ENCODE measurements around the gene KCNJ9.

KCNJ9 gene

GRCh38 chr1:160066829-160067745, 14.3 kb upstream of the KCNJ9 start:
- DNase-seq (ENCODE audit: low read depth in 3 of 3) = no peak

- no peak for DNase-seq (ENCODE audit: low read depth in 3 of 3)
Measured at GRCh38 chr1:160068225-160068624, 13.1 kb upstream of the KCNJ9 start.

GRCh38 chr1:160069460-160070231, 11.7 kb upstream of the KCNJ9 start, which contains the start of gene KCNJ10:
KCNJ10 (minus strand) TSS chr1:160070160; CDS start chr1:160042532, 27,628 bp downstream.
- no peak for DNase-seq (ENCODE audit: low read depth in 3 of 3)

GRCh38 chr1:160070243-160071163, 10.8 kb upstream of the KCNJ9 start:
- peak; percentile 37 to 62 (median 41) for DNase-seq (ENCODE audit: low read depth in 3 of 3)

GRCh38 chr1:160071289-160071688, 10.0 kb upstream of the KCNJ9 start:
- no peak for DNase-seq (ENCODE audit: low read depth in 3 of 3)

GRCh38 chr1:160074865-160075264, 6.5 kb upstream of the KCNJ9 start:
- no peak for DNase-seq (ENCODE audit: low read depth in 3 of 3)

GRCh38 chr1:160075836-160076235, 5.5 kb upstream of the KCNJ9 start:
- DNase-seq (ENCODE audit: low read depth in 3 of 3) = no peak

GRCh38 chr1:160076295-160076694, 5.0 kb upstream of the KCNJ9 start:
- DNase-seq (ENCODE audit: low read depth in 3 of 3) = no peak

- DNase-seq (ENCODE audit: low read depth in 3 of 3) = no peak
Measured at GRCh38 chr1:160077486-160077885, 3.9 kb upstream of the KCNJ9 start.

- peak in 2 of 3 experiments; percentile 31 to 61 for DNase-seq (ENCODE audit: low read depth in 3 of 3)
Measured at GRCh38 chr1:160078512-160079195, 2.7 kb upstream of the KCNJ9 start.

- DNase-seq (ENCODE audit: low read depth in 3 of 3) = no peak
Measured at GRCh38 chr1:160079448-160079847, 1.9 kb upstream of the KCNJ9 start.

GRCh38 chr1:160080381-160081100, 797 bp upstream of the KCNJ9 start:
- no peak for DNase-seq (ENCODE audit: low read depth in 3 of 3)

- no peak for DNase-seq (ENCODE audit: low read depth in 3 of 3)
Measured at GRCh38 chr1:160082487-160082886, 1.1 kb downstream of the KCNJ9 start.

GRCh38 chr1:160082926-160083325, 1.6 kb downstream of the KCNJ9 start:
- DNase-seq (ENCODE audit: low read depth in 3 of 3) = no peak

GRCh38 chr1:160083968-160084770, 2.8 kb downstream of the KCNJ9 start:
- DNase-seq (ENCODE audit: low read depth in 3 of 3) = peak; percentile 44 to 74 (median 59)

- DNase-seq (ENCODE audit: low read depth in 3 of 3) = no peak
Measured at GRCh38 chr1:160084771-160085321, 3.5 kb downstream of the KCNJ9 start.

- peak; percentile 50 to 79 (median 62) for DNase-seq (ENCODE audit: low read depth in 3 of 3)
Measured at GRCh38 chr1:160085686-160086455, 4.5 kb downstream of the KCNJ9 start.

- DNase-seq (ENCODE audit: low read depth in 3 of 3) = no peak
Measured at GRCh38 chr1:160086456-160086892, 5.1 kb downstream of the KCNJ9 start.

Measured in stimulated activated CD4-positive, alpha-beta T cell treated with anti-CD3 and anti-CD28 coated beads, TNF-alpha, amount 100 ng/mL, for 24 hours (primary cell).